Measurements from ENCODE around the gene KCNF1.
A peak's percentile ranks its signal among the peaks of the same experiment; 100 is the strongest.

The KCNF1 gene

GRCh38 chr2:10911291-10912075 is at the start of gene KCNF1:
TSS of gene KCNF1 (plus strand) at chr2:10911934. CDS start at chr2:10912427, 493 bp downstream.
- no peak for DNase-seq (ENCODE audit: low read depth in 2 of 2)

DNA sequence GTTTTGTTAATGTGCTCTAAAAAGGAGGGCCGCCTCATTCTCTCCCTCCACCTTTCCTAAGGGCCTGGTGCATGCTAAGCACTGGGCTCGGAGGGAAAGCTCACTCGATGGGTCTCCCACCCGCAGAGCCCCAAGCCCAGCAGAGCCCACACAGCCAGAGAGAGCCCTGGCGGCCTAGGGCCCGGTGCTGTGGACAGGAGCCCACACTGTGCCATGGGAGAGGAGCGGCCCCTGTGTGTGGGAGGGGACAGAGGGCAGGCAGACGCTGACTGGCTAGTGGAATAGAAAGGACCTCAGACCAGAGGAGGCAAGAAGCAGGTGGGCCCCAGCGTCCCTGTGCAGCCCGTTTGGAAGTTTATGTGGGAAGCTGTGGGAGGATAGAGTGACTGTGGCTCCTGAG is 49.4 kb upstream of the KCNF1 start:
- no peak for DNase-seq (ENCODE audit: low read depth in 2 of 2)

- no peak for DNase-seq (ENCODE audit: low read depth in 2 of 2)
These were observed 48.7 kb upstream of the KCNF1 start for GRCh38 chr2:10863047-10863446.

- DNase-seq (ENCODE audit: low read depth in 2 of 2) = peak in 1 of 2 donors; percentile 3
These were observed 47.9 kb upstream of the KCNF1 start for GRCh38 chr2:10863837-10864236.

- DNase-seq (ENCODE audit: low read depth in 2 of 2) = no peak
These were observed 47.5 kb upstream of the KCNF1 start for GRCh38 chr2:10864251-10864650.

- DNase-seq (ENCODE audit: low read depth in 2 of 2) = no peak
These were observed 46.7 kb upstream of the KCNF1 start for GRCh38 chr2:10864861-10865636.

- DNase-seq (ENCODE audit: low read depth in 2 of 2) = no peak
These were observed 45.9 kb upstream of the KCNF1 start for GRCh38 chr2:10865841-10866240.

GRCh38 chr2:10867692-10868420 is 43.9 kb upstream of the KCNF1 start:
- no peak for DNase-seq (ENCODE audit: low read depth in 2 of 2)

GRCh38 chr2:10868465-10869314 is 43.0 kb upstream of the KCNF1 start:
- DNase-seq (ENCODE audit: low read depth in 2 of 2) = no peak

GRCh38 chr2:10871978-10872377 is 39.8 kb upstream of the KCNF1 start:
- no peak for DNase-seq (ENCODE audit: low read depth in 2 of 2)

DNA sequence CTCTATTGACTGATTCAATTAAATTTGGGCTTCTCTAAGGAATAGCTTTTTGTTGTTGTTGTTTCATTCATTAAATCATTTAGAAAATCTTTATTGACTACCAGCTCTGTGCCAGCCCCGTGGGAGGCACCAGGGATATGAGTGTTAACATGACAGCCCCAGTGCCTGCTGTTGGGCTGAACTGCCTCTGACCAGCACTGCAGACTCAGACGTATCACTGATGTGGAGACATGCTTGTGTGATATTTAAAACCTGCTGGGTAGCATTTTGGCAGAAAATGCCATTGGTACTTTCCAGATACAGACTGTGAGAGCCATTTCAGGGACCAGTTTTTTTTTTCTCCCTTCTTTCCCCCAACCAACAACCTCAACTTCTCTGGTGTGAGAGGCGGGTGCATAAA is 38.6 kb upstream of the KCNF1 start:
- DNase-seq (ENCODE audit: low read depth in 2 of 2) = no peak

DNA sequence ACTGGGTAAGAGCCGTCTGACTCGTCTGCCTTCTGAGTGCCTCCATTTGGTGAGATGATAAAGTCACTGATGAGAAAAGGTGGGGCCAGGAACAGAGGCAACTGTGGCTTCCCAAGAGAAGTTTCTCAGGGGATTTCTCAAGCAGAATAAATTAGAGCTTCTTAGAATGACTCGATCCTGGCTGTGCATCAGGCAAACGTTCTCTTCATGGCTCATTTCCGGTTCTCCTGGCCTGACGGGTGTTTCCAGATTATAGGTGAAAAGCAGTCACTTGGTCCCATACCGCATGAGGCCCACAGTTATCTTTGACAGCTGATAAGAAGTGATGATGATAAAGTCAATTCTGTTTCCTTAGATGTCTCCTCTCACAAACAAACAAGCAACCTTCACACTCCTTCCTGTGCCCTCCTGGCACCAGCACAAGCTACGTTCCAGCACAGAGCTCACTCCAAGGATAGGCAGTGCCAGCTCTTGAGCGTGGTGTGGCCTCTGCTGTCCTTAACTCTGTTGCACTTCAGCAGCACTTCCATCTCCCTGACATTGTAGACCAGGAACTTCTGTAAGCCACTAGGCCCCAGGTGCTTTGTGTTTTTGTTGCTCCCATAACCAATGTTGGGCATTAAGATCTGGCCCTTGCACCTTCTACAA is 37.8 kb upstream of the KCNF1 start:
- no peak for DNase-seq (ENCODE audit: low read depth in 2 of 2)

- DNase-seq (ENCODE audit: low read depth in 2 of 2) = no peak
These were observed 36.6 kb upstream of the KCNF1 start for GRCh38 chr2:10875126-10875525.

- no peak for DNase-seq (ENCODE audit: low read depth in 2 of 2)
These were observed 35.3 kb upstream of the KCNF1 start for GRCh38 chr2:10876394-10876793.

DNA sequence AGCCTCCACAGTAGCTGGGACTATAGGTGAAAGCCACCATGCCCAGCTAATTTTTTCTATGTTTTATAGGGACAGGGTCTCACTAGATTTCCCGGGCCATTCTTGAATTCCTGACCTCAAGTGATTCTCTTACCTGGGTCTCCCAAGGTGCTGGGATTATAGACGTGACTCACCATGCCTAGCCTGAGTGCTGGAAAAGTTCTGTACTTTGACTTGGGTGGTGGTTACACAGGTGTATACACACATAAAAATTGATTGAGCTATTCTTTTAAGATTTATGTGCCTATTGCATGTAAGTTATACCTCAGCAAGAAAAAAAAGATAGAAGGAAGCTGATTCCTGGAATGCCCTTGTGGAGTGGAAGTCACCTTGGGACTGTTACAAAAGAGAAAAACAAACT is 34.8 kb upstream of the KCNF1 start:
- DNase-seq (ENCODE audit: low read depth in 2 of 2) = no peak

DNA sequence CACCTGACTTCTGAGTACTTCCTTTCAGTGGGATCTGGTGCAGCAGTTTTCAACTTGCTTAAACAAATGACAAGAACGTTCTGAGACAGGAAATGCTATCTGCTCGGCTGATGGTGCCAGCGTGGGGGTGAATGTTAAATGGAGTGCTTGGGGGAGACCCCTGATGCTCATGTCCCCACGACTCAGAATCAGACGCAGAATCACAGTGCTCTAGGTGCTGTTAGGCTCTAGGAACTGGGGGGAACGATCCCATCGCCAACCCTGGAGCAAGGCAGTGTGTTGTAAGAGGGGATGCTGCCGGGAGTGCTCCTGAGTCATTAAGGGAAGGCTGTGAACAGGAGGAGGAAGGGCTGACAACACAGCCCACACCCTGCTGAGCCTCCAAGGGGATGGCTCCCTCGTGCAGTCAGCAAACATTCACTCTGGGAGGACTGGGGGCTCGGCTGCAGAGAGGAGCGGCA is 34.1 kb upstream of the KCNF1 start:
- no peak for DNase-seq (ENCODE audit: low read depth in 2 of 2)

GRCh38 chr2:10878268-10878915 is 33.3 kb upstream of the KCNF1 start:
- DNase-seq (ENCODE audit: low read depth in 2 of 2) = no peak

DNA sequence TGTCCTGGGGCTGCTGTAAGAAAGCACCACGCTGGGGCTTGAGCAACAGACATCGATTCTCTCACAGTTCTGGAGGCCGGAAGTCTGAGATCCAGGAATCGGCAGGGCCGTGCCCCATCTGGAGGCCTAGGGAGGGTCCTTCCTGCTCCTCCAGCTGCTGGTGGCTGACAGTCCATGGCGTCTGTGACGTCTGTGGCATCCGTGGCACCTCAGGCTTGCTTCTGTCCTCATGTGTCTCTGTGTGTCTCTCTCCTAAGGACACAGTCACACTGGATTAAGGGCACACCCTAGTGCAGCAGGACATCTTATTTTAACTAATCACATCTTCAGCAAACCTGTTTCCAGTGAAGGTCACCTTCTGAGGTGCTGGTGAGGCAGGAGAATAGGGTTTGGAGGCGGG is 32.6 kb upstream of the KCNF1 start:
- DNase-seq (ENCODE audit: low read depth in 2 of 2) = no peak

GRCh38 chr2:10879624-10880585 is 31.8 kb upstream of the KCNF1 start:
- DNase-seq (ENCODE audit: low read depth in 2 of 2) = no peak

Data from activated CD8-positive, alpha-beta memory T cell treated with anti-CD3 and anti-CD28 coated beads for 4 hours (primary cell).